ENCODE results near the gene IL3RA.

DNA sequence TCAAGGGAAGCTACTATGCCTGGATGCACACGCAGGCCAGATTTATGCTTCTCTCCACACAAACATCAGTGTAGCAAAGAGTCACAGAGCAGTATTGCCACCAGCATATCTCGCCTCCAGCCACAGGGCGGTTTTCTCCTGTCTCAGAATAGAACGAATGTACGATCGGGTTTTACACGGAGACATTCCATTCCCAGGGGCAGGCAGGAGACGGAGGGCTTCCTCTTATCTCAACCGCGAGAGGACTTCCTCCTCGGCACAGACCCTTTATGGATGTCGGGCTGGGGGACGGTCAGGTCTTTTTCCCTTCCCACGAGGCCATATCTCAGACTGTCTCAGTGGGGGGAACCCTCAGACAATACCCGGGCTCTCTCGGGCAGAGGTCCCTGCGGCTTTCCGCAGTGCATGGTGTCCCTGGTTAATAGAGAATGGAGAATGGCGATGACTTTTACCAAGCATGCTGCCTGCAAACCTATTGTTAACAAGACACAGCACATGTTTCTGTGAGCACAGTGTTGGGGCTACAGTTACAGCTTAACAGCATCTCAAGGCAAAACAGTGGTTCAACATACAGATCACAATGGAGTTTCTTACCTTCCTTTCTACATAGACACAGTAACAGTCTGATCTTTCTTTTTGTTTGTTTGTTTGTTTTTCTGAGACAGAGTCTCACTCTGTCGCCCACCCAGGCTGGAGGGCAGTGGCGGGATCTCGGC lies 43.9 kb upstream of the IL3RA start:
- TF ChIP-seq, protein P1, sequence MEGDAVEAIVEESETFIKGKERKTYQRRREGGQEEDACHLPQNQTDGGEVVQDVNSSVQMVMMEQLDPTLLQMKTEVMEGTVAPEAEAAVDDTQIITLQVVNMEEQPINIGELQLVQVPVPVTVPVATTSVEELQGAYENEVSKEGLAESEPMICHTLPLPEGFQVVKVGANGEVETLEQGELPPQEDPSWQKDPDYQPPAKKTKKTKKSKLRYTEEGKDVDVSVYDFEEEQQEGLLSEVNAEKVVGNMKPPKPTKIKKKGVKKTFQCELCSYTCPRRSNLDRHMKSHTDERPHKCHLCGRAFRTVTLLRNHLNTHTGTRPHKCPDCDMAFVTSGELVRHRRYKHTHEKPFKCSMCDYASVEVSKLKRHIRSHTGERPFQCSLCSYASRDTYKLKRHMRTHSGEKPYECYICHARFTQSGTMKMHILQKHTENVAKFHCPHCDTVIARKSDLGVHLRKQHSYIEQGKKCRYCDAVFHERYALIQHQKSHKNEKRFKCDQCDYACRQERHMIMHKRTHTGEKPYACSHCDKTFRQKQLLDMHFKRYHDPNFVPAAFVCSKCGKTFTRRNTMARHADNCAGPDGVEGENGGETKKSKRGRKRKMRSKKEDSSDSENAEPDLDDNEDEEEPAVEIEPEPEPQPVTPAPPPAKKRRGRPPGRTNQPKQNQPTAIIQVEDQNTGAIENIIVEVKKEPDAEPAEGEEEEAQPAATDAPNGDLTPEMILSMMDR (IDR thresholded peaks at IDR 0.05; ENCODE audit: low read length): no peak
- TF ChIP-seq EZH2 (optimal IDR thresholded peaks at IDR 0.05; ENCODE audit: low read depth, low read length) (no peak), EZH2phosphoT487 (IDR thresholded peaks at IDR 0.05; ENCODE audit: low read length) (no peak)

Data from MM.1S (cell line).